Kidney epithelial cell (primary cell): Measurements from ENCODE around the gene B4GALT4. TPM values are rescaled to one million over a fixed set of nuclear protein-coding genes. Genes with fewer than 3 reads are reported as not detected.

ENCODE experiments used
- DNase-seq: peaks from one replicate; pipeline ENCODE4 v3.0.0-alpha.2; 2010; ENCODE audit warnings: low read depth
- H3K27me3 ChIP-seq: 2 replicates; pipeline ENCODE4 v1.6.0; 2011; ENCODE audit warnings: low read length; ENCODE audit not compliant: control insufficient read depth, insufficient read depth
- H3K36me3 ChIP-seq: 2 replicates; pipeline ENCODE4 v1.5.1; 2011; ENCODE audit warnings: low read length; ENCODE audit not compliant: control insufficient read depth, insufficient read depth
- H3K4me3 ChIP-seq: 2 replicates; pipeline ENCODE4 v1.5.1; 2011; ENCODE audit warnings: low read depth, mild to moderate bottlenecking, control low read depth, low read length
- CTCF ChIP-seq: IDR thresholded peaks from 2 replicates; pipeline ENCODE4 v1.5.1; 2011; ENCODE audit warnings: mild to moderate bottlenecking, moderate library complexity, low read length, control low read depth, inconsistent platforms; ENCODE audit not compliant: insufficient read depth, poor library complexity, severe bottlenecking
- total RNA-seq: library from RNA; depleted of rRNA; stranded (reverse); fragments of >200 nt; gene quantifications from 2 replicates; pipeline ENCODE4 v1.2.3, GENCODE V29; 2015

The B4GALT4 gene
- total RNA-seq, result 23.1 and 23.3 TPM in 2 replicates

- no peaks in the 10 kb centered on the region for H3K27me3 ChIP-seq
- TF ChIP-seq CTCF, result no peak
- no peaks in the 10 kb centered on the region for H3K36me3 ChIP-seq
- H3K4me3 ChIP-seq, result peak within 1 kb of the TSS; percentile 55
- DNase-seq, result peak; percentile 44
Measured at GRCh38 chr3:119240591-119241434, at the start of gene B4GALT4. TSS of gene B4GALT4 (minus strand) at chr3:119240878. CDS start at chr3:119230099, 10,779 bp downstream.

- Histone ChIP-seq H3K36me3 (no peaks in the 10 kb centered on the region), H3K27me3 (no peaks in the 10 kb centered on the region), H3K4me3 (no peak overlapping the region)
- TF ChIP-seq CTCF, result no peak
- no peak for DNase-seq
Measured at GRCh38 chr3:119289404-119289770, 48.7 kb upstream of the B4GALT4 start.

- no peak for TF ChIP-seq CTCF
- DNase-seq, result no peak
- Histone ChIP-seq H3K4me3 (no peak overlapping the region), H3K36me3 (no peaks in the 10 kb centered on the region), H3K27me3 (no peaks in the 10 kb centered on the region)
Measured at GRCh38 chr3:119288669-119289403, 48.2 kb upstream of the B4GALT4 start.

- Histone ChIP-seq H3K27me3 (no peaks in the 10 kb centered on the region), H3K36me3 (no peaks in the 10 kb centered on the region), H3K4me3 (no peak overlapping the region)
- no peak for TF ChIP-seq CTCF
- DNase-seq, result no peak
Measured at GRCh38 chr3:119279584-119280243, 39.0 kb upstream of the B4GALT4 start.

GRCh38 chr3:119279101-119279554, 38.5 kb upstream of the B4GALT4 start:
- Histone ChIP-seq H3K36me3 (no peaks in the 10 kb centered on the region), H3K4me3 (no peak overlapping the region), H3K27me3 (no peaks in the 10 kb centered on the region)
- no peak for DNase-seq
- TF ChIP-seq CTCF, result no peak
